ENCODE measurements around the gene PPP1R12A.
A peak's percentile ranks its signal among the peaks of the same experiment; 100 is the strongest.

The PPP1R12A gene

GRCh38 chr12:79935624-79936345 lies 888 bp upstream of the PPP1R12A start:
- H3K4me3 ChIP-seq (ENCODE audit: low read length) = peak overlapping the region; percentile 93
- DNase-seq (ENCODE audit: low read depth) = no peak
- TF ChIP-seq, protein P1, sequence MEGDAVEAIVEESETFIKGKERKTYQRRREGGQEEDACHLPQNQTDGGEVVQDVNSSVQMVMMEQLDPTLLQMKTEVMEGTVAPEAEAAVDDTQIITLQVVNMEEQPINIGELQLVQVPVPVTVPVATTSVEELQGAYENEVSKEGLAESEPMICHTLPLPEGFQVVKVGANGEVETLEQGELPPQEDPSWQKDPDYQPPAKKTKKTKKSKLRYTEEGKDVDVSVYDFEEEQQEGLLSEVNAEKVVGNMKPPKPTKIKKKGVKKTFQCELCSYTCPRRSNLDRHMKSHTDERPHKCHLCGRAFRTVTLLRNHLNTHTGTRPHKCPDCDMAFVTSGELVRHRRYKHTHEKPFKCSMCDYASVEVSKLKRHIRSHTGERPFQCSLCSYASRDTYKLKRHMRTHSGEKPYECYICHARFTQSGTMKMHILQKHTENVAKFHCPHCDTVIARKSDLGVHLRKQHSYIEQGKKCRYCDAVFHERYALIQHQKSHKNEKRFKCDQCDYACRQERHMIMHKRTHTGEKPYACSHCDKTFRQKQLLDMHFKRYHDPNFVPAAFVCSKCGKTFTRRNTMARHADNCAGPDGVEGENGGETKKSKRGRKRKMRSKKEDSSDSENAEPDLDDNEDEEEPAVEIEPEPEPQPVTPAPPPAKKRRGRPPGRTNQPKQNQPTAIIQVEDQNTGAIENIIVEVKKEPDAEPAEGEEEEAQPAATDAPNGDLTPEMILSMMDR (conservative IDR thresholded peaks at IDR 0.05; ENCODE audit: low read depth, low read length) = no peak

- H3K4me3 ChIP-seq (ENCODE audit: low read length) = peak overlapping the region; percentile 93
- TF ChIP-seq, protein P1 (conservative IDR thresholded peaks at IDR 0.05; ENCODE audit: low read depth, low read length) = no peak
- DNase-seq (ENCODE audit: low read depth) = no peak
Observed at GRCh38 chr12:79934281-79935020, 446 bp downstream of the PPP1R12A start.

GRCh38 chr12:79933532-79934264 lies 1.2 kb downstream of the PPP1R12A start:
- TF ChIP-seq, protein P1 (conservative IDR thresholded peaks at IDR 0.05; ENCODE audit: low read depth, low read length) = no peak
- DNase-seq (ENCODE audit: low read depth) = no peak
- peak overlapping the region; percentile 93 for H3K4me3 ChIP-seq (ENCODE audit: low read length)

- no peak for DNase-seq (ENCODE audit: low read depth)
- H3K4me3 ChIP-seq (ENCODE audit: low read length) = peak overlapping the region; percentile 93
- TF ChIP-seq, protein P1 (conservative IDR thresholded peaks at IDR 0.05; ENCODE audit: low read depth, low read length) = no peak
Observed at GRCh38 chr12:79933043-79933442, 1.9 kb downstream of the PPP1R12A start.

DNA sequence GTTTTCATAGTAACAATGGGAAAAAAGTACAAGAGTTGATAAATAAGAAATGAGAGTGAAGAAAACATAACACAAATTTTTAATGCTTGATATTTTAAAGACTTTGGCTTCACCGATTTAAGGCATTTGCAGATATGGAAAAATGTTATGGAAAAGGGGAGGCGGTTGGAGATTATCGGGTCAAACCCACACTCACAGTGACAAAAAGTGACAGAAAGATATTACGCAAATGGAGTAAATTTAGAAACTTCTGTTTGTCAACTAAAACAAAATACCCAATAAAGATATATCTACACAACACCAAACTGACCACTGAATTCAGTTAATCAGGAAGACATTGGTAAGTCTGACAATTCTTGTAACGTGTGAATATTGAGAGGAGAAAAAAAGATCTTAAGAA lies 2.5 kb downstream of the PPP1R12A start:
- H3K4me3 ChIP-seq (ENCODE audit: low read length) = peak overlapping the region; percentile 93
- DNase-seq (ENCODE audit: low read depth) = no peak
- TF ChIP-seq, protein P1 (conservative IDR thresholded peaks at IDR 0.05; ENCODE audit: low read depth, low read length) = no peak

DNA sequence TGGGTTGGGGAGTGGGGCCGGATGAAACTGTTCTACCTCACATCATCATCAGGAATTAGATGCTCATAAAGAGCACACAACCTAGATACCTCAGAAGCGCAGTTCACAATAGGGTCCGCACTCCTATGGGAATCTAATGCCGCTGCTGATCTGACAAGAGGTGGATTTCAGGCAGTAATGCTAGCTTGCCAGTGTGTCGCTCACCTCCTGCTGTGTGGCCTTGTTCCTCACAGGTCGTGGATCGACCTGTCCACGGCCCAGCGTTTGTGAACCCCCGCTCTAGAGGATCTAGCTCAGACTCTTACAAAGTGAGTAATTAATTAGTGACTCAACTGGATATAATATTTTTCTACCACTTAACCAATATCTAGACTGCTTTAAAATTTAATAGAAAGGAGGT lies 5.8 kb downstream of the PPP1R12A start:
- TF ChIP-seq, protein P1 (conservative IDR thresholded peaks at IDR 0.05; ENCODE audit: low read depth, low read length) = no peak
- no peak for DNase-seq (ENCODE audit: low read depth)
- no peak overlapping the region for H3K4me3 ChIP-seq (ENCODE audit: low read length)
